Measurements from ENCODE around the gene CACNA1S. TPM values are rescaled to one million over a fixed set of nuclear protein-coding genes. Genes with fewer than 3 reads are reported as not detected.
A peak's percentile ranks its signal among the peaks of the same experiment; 100 is the strongest.

Gene CACNA1S
- total and polyA plus RNA-seq, 12 donors: under 0.01 to 0.07 TPM; not detected in 10

GRCh38 chr1:201126463-201126831, 14.2 kb upstream of the CACNA1S start:
- Histone ChIP-seq H3K27ac (peak overlapping the region in 1 of 5 donors; percentile 32), H3K4me1 (replicated peaks in 1 of 2) (peaks cover 0 to 5% of the 10 kb centered on the region in 2 donors), H3K9me3 (replicated peaks in 1 of 3) (no peaks in the 10 kb centered on the region), H3K36me3 (replicated peaks in 1 of 2) (no peaks in the 10 kb centered on the region), H3K4me3 (no peak overlapping the region), H3K27me3 (peaks cover 15% of the 10 kb centered on the region)
- intact Hi-C loops (cut with DNase I): no loop called here
- DNase-seq: no peak
- 57 to 100% (median 66%) methylated on average over 1 to 3 of the region's 3 CpGs for WGBS, 4 donors
- TF ChIP-seq CTCF (IDR thresholded peaks at IDR 0.05): no peak
- TF ChIP-seq POLR2A (IDR thresholded peaks at IDR 0.05): no peak

- WGBS, 4 donors: 67 to 77% (median 73%) methylated on average over 7 of the region's 7 CpGs
- no peaks in the 10 kb centered on the region for H3K36me3 ChIP-seq (replicated peaks in 1 of 2)
- intact Hi-C loops (cut with DNase I): no loop called here
- H3K27me3 ChIP-seq: peaks cover 15% of the 10 kb centered on the region
- no peaks in the 10 kb centered on the region for H3K9me3 ChIP-seq (replicated peaks in 1 of 3)
- TF ChIP-seq POLR2A (IDR thresholded peaks at IDR 0.05) (no peak), CTCF (IDR thresholded peaks at IDR 0.05) (no peak)
- H3K4me1 ChIP-seq (replicated peaks in 1 of 2): no peaks in the 10 kb centered on the region
- H3K27ac ChIP-seq: no peak overlapping the region
- no peak for DNase-seq
- no peak overlapping the region for H3K4me3 ChIP-seq
Observed at GRCh38 chr1:201125800-201126199, 13.6 kb upstream of the CACNA1S start.

GRCh38 chr1:201125019-201125418, 12.8 kb upstream of the CACNA1S start:
- H3K9me3 ChIP-seq (replicated peaks in 1 of 3): no peaks in the 10 kb centered on the region
- no peak overlapping the region for H3K27ac ChIP-seq
- H3K4me1 ChIP-seq (replicated peaks in 1 of 2): no peaks in the 10 kb centered on the region
- H3K27me3 ChIP-seq: peaks cover 15% of the 10 kb centered on the region
- H3K4me3 ChIP-seq: no peak overlapping the region
- H3K36me3 ChIP-seq (replicated peaks in 1 of 2): no peaks in the 10 kb centered on the region
- no peak for DNase-seq
- intact Hi-C loops (cut with DNase I): no loop called here
- 77 to 91% (median 85%) methylated on average over 9 of the region's 9 CpGs for WGBS, 4 donors
- TF ChIP-seq CTCF (IDR thresholded peaks at IDR 0.05) (no peak), POLR2A (IDR thresholded peaks at IDR 0.05) (no peak)

- WGBS, 4 donors: 74 to 96% (median 94%) methylated on average over 1 of the region's 1 CpG
- Histone ChIP-seq H3K4me3 (no peak overlapping the region), H3K9me3 (replicated peaks in 1 of 3) (no peaks in the 10 kb centered on the region), H3K27me3 (peaks cover 15% of the 10 kb centered on the region), H3K36me3 (replicated peaks in 1 of 2) (no peaks in the 10 kb centered on the region), H3K27ac (no peak overlapping the region), H3K4me1 (replicated peaks in 1 of 2) (no peaks in the 10 kb centered on the region)
- intact Hi-C loops (cut with DNase I): loop anchor here in 1 of 2 donors (5.0 kb wide), 1 partner anchor 152 kb away; no protein-coding TSS in a partner anchor
- no peak for TF ChIP-seq CTCF (IDR thresholded peaks at IDR 0.05)
- TF ChIP-seq POLR2A (IDR thresholded peaks at IDR 0.05): no peak
- DNase-seq: no peak
Observed at GRCh38 chr1:201123866-201124265, 11.6 kb upstream of the CACNA1S start.
